OCI-LY1 (cell line): ENCODE measurements around the gene RIPK3.

Source experiments
- EZH2 ChIP-seq: fragments of 200-600 bp; sonication (generic), shearing (Covaris generic); IDR thresholded peaks from 2 replicates; pipeline ENCODE4 v1.8.0; 2017; ENCODE audit warnings: borderline replicate concordance, mixed run types, mild to moderate bottlenecking, antibody characterized with exemption, low read length, moderate library complexity, mixed read lengths
- TF ChIP-seq, protein P1 (sequence below): fragments of 200-600 bp; sonication (generic), shearing (Covaris generic); IDR thresholded peaks from 2 replicates; pipeline ENCODE4 v1.5.1; 2017; ENCODE audit warnings: mild to moderate bottlenecking, antibody characterized with exemption, low read length, moderate library complexity, mixed read lengths

DNA sequence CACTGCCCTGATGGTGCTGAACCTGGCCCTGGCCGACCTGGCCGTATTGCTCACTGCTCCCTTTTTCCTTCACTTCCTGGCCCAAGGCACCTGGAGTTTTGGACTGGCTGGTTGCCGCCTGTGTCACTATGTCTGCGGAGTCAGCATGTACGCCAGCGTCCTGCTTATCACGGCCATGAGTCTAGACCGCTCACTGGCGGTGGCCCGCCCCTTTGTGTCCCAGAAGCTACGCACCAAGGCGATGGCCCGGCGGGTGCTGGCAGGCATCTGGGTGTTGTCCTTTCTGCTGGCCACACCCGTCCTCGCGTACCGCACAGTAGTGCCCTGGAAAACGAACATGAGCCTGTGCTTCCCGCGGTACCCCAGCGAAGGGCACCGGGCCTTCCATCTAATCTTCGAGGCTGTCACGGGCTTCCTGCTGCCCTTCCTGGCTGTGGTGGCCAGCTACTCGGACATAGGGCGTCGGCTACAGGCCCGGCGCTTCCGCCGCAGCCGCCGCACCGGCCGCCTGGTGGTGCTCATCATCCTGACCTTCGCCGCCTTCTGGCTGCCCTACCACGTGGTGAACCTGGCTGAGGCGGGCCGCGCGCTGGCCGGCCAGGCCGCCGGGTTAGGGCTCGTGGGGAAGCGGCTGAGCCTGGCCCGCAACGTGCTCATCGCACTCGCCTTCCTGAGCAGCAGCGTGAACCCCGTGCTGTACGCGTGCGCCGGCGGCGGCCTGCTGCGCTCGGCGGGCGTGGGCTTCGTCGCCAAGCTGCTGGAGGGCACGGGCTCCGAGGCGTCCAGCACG is 23.8 kb downstream of the RIPK3 start:
- TF ChIP-seq, protein P1, sequence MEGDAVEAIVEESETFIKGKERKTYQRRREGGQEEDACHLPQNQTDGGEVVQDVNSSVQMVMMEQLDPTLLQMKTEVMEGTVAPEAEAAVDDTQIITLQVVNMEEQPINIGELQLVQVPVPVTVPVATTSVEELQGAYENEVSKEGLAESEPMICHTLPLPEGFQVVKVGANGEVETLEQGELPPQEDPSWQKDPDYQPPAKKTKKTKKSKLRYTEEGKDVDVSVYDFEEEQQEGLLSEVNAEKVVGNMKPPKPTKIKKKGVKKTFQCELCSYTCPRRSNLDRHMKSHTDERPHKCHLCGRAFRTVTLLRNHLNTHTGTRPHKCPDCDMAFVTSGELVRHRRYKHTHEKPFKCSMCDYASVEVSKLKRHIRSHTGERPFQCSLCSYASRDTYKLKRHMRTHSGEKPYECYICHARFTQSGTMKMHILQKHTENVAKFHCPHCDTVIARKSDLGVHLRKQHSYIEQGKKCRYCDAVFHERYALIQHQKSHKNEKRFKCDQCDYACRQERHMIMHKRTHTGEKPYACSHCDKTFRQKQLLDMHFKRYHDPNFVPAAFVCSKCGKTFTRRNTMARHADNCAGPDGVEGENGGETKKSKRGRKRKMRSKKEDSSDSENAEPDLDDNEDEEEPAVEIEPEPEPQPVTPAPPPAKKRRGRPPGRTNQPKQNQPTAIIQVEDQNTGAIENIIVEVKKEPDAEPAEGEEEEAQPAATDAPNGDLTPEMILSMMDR: no peak
- no peak for TF ChIP-seq EZH2
